ENCODE data around the gene TADA2B.
"Not testable (repeated sequence)": the region's sequence is repeated elsewhere in the genome, so short reads cannot be mapped to it uniquely, and the experiment has no call there.

Gene TADA2B

DNA sequence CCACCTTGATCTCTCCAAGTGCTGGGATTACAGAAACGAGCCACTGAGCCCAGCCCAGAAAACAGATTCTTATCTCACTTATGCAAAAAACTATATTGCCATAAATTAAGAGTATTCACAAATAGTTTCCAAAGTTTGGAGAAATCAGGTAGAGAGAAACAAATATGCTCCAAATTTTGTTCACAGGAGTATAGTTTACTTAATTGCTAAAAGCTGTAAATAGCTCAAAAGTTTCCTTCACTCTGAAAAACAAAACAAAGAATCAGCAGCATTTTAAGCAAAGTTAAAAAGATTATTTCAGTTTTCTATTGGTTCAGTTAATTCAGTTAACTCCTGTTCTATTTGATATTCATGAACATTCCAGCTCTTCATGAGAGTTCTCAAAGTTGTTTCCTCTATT is 43.2 kb downstream of the TADA2B start:
- DNase-seq = no peak

DNA sequence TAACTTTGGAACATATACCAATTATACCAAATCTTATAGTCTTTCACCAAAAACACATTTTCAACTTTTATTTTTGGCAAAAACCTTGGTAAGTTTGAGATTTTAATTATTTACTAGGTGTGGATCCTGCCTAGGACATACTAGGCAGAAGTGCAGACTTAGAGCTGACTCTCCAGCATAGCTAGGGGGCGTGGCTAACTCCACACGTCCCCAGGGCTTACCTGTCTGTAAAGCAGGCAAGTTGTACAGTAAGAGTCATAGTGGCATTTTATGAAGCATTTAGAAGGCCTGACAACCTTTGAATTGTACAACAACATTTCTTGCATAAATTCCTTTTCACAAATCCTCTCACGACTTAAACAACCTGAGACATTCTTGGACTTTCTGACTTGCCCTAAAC is 43.9 kb downstream of the TADA2B start:
- DNase-seq = no peak

DNA sequence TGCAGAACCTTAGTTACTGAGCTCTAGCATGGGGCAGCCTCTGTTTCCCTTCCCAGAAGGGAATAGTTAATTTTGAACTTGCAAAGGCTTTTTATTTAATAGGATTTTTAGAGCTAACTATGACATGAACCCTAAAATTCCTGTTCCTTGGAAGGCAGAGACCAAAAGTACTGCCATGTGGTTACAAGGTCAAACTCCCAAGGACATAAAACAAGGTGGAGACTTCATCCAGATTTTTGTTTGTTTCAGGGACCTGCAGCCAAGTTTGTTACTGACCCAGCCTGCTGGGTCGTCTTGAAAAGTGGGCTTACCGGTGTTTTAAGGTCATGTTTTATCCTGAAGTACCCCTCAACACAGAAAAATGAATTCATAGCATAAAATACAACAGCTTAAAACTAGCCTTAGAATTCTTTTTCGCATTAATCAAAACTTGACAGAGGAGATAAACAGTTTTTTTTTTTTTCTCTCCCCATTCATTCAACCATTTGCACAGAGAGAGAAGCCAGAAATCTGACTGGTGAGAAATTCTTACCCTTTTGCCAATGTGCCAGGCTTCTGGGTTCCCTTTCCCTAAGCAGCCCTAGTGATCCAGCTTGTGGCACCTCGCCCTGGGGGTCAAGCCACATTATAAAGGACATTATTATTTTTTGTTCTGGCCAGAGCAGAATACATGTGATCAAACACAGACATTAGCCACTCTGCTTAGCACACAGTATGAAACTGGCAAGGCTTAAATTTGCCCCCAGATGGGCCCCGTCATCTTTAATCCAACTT is 46.2 kb downstream of the TADA2B start:
- DNase-seq = no peak

DNA sequence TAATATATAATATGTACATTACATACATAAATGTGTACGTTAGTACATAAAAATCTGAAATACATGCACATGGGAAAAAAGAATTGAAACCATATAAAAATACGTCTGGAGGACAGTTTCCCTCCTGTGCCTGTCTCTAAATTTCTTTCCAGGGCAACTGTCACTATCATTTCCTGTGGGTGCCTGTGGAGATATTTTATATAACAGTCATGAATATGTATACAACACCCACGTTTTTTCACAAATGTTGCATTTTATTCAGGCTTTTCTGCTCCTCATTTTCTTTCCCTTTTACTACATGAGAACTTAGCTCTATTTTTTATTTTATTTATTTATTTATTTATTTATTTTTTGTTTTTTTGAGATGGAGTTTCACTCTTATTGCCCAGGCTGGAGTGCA is 48.9 kb downstream of the TADA2B start:
- no peak for DNase-seq

DNA sequence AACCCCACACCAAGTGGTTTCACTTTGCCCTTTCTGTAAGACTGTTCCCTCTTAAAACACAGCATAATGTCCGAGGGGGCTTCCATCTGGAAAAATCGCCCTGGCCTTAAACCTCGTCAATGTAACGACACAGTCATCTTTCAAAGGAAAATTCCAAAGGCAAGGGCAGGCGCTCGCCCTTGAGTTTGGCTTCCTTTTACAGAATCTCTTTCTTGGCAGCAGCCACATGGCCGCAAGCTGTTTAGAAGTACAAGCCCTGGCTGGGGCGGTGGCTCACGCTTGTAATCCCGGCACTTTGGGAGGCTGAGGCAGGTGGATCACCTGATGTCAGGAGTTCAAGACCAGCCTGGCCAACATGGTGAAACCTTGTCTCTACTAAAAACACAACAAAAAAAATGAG is 51.7 kb downstream of the TADA2B start:
- DNase-seq = no peak

DNA sequence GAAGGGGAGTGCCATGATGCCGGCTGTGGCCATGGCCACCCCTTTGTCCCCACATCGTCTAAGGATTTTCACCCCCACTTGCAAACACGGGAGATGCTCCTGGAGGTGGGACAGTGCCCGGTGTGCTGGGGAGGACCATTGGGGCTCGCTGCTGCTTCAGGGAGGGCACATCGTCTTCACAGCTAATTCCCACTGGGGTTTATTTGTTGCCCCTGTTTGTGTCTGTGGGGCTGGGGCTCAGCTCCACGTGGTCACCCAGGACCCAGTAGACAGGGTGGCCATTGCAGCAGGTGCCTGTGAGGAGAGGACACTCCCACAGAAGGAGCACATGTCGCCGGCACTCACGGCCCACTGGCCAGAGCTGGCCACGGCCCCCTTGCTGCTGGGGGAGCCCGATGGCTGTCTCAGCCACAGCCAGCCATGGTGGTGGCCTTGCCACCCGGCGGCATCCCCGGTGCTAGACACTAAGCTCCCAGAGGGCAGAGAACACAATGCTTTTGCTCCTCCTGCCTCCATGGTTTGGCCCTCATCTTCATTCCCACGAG is 52.5 kb downstream of the TADA2B start:
- no peak for DNase-seq

DNA sequence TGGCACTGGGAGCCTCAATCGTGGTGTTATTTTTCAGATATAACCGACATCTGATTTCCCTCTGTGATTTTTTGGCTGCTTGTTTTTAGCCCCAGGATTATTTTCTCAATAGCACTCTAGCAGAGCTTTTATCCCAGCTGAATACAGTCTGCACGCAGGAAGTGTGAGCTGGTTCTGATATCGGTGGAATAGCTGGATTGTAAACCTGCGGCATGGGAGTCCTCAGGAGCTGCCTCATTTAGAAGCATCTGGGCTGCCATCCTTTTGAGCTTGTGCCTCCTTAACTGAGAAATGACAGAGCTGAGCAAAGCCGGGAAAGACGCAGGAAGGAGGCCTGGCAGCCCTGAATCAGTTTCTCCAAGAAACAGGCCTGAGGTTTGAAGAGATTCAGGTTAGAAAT is 53.1 kb downstream of the TADA2B start:
- DNase-seq = no peak

DNA sequence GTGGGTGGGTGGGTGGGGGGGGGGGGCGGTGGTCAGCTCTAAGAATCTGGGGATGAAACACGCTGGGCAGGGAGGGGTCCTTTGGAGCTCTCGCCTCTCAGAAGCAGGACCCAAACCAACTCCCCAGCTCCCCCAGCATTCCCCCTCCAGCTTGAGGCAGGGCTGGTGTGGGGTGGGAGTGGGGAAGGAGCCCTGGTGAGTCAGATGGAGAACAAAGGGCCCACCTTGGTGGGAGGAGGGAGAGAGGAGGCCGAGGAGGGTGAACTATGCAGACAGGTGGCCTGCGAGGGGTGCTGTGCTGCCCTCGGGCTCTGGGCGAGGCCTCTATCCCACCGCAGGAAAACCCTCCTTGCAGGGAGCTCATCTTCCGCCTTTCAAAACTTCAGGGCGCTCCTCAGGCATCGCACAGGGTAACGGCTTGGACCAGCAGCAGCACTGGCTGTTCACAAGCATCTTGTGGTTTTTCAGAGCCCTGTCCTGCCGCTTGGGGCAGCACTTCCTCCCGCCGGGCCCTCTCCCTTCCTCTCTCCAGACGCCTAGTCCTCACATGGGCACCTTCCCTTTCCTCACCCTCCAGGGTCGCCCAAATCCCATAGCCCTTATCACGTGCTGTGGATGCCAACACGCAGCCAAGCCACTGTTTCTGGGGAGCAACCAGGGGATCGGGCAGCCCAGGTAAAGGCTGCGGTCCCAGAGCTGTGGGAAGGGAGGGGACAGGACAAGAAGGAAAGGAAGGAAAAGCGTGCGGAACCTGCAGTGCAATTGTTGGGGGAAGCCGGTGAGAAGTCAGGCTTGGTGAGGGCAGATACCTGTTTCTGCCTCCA is 58.7 kb downstream of the TADA2B start:
- DNase-seq = peak; percentile 36

DNA sequence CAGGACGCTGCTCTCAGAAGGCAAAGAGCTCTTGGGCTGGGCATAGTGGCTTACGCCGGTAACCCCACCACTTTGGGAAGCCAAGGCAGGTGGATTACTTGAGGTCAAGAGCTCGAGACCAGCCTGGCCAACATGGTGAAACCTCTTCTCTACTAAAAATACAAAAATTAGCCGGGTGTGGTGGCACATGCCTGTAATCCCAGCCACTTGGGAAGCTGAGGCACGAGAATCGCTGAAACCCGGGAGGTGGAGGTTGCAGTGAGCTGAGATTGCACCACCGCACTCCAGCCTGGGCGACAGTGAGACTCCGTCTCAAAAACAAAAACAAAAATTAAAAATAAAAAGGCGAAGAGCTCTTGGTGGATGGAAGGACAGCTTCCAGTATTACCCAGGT is 59.3 kb downstream of the TADA2B start:
- DNase-seq = not testable (repeated sequence)

DNA sequence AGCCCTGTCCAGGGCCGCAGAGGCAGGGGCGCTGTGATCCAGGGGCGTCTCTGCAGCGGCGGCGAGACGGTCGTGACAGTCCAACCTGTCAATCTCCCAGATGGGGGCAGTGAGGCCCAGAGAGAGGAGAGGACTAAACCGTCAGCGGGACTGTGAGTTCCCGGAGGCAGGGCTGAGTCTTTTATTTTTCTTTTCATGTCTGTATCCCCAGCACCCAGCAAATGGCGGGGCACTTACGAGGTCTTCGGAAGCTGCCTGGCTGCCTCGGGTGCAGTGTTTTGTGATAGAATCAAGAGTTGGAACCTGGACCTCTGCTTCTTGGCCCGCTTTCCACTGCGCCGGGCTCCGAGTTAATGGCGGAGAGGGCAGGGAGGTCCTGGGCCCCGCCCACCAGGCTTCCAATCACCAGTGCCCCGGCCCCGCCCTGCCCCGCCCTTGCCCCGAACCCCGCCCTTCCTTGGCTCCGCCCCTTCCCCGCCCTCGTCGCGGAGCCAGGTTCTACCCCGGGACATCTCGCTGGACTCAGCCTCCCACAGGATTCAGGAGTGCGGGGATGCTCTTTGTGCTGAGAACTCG is 59.9 kb downstream of the TADA2B start:
- DNase-seq = peak; percentile 68

DNA sequence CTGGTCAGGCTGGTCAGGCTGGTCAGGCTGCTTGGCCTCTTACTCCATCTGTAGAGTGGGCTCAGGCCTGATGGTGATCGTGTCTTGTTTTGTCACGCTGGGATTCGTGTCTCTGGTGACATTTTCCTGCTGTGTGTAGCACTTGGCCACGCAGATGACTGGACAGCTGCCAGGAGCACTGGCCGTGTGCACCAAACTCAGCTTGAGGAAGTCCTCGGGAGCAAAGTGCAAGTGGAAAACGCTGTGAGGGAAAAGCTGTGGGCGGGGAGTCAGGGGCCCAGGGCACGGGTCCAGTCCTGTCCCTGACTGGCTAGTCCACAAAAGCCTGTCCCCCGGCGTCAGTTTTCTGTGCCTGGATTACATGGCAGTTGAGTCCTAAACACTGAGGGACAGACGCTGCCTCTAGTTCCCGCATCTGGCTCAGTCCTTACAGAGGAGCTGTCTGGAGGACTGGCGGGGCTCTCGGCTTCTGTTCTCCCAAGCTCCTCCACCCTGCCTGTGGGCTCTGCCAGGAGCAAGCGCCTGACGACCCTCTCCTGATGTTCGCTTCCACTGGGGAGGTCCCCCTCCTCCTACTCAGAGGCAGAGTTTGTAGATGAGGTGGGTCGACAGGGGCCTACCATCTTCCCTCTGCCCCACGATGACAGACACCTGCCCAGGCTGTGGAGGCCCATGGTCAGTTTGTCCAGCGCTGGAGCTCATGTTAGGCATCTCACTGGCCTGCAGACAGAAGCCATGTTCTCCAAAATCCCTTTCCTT is 60.6 kb downstream of the TADA2B start:
- no peak for DNase-seq

DNA sequence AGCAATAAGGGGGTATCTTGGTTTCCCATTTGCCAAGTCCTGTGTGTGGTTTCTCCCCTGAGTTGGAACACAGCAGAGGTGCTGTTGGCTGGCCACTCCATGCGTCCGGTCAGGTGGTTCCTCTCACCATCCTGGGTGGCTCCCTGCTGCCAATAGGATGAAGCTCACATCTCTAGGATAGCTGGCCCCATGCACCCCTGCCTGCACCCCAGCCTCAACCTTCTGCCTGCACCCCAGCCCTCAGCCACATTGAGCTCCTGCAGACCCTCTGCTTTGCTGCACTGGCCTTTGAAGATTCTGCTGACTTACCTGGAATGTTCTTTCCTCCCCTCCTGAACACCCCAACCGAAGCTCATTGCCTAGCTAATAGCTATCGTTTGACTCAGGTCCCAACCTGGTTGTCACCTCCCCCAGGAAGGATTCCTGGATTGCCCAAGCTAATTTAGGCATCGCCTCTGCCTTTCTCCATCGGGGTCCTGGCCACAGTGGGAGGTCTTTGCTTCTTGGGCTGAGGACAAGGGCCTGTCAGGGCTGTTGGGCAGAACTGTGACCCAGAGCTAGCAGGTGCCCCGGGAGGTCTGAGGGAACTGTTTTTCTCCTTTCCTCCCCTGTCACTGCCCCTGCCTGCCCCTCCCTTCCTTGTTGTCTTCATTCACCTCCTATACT is 61.3 kb downstream of the TADA2B start:
- DNase-seq = no peak

DNA sequence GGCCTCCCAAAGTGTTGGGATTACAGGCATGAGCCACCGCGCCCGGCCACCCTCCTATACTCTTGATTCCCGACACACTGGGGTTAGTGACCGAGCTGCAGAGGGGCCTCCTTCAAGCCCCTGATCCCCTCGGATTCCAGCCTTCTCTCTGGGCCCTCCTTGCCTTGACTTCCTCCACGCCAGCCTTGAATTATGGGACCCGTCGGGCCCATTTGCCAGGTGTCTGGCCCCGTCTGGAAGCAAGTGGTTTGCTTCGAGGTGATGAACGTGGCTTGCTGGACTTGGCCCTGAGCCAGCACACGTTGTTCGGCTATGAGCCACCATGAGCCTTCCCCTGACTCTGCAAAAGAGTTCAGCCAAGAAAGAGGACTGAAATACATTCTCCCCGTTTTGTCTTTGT is 62.1 kb downstream of the TADA2B start:
- no peak for DNase-seq

DNA sequence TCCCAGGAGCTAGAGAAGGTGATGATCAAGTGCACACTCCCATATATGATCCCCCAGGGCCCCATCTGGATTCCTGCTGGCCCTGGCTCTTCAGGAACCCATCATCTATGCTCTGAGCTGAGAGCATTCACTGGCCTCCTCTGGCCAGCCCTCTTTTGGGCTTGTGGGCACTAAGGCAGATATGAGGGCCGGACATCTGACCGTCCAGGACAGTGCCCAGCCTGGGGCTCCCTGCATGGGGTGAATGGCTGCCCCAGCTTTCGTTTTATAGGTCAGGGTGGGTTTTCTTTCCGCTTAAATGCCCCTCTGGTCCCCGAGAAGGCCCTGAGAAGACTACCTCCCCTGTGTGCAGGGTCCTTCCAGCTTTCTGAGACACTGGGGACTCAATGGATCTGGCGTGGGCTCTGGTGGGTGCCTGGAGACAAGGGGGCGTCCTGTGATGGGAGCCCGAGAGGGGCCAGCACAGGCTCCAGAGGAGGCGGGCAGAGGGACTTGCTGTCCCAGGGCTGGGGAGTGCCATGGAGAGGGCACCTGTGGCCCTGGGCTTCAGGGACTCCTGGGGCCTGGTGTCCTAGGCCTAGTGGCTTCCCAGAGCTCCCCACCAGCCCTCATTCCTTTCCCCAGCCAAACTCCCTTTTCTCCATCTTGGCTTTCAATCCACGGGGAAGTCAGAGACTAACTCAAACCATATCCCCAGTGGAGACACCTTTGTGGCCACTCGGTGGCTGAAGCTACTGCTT is 64.2 kb downstream of the TADA2B start:
- DNase-seq = no peak

All from NCI-H774 (cell line).